Embryonic facial prominence (tissue), 1 donor: Measurements from ENCODE around the gene SCCPDH.
"Not testable (repeated sequence)": the region's sequence is repeated elsewhere in the genome, so short reads cannot be mapped to it uniquely, and the experiment has no call there.

Source experiments
- DNase-seq: peaks from one replicate; pipeline ENCODE4 v3.0.0-alpha.2; 2016; ENCODE audit errors: extremely low spot score

Gene SCCPDH

DNA sequence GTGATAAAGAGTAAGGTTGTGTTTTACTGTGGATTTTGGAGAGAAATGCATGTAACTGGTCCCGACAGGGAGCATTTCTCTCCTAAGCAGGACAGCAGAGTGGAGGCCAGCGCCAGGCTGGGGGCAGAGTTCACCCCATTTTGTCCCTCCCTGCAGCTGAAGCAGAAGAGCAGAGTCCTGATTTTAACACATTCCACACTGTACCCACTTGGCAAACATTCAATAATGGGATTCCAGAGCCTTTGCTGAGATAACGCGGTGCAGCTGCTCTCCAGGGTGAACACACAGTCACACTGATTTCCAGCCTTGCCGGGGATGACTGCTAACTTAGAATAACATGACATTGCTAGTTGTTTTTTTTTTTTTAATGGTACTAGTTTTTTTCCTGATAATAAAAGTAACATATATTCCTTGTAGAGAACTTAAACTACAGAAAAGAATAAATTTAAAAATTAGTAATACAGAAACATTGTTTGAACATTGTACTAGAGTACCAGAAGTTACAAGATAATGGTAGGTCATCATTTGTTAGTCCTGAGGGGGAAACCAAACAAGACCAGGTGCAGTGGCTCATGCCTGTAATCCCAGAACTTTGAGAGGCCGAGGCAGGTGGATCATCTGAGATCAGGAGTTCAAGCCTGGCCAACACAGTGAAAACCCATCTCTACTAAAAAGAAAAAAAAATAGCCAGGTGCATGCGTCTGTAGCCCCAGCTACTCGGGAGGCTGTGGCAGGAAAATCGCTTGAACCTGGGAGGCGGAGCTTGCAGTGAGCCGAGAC lies 77.2 kb downstream of the SCCPDH start:
- no peak for DNase-seq

DNA sequence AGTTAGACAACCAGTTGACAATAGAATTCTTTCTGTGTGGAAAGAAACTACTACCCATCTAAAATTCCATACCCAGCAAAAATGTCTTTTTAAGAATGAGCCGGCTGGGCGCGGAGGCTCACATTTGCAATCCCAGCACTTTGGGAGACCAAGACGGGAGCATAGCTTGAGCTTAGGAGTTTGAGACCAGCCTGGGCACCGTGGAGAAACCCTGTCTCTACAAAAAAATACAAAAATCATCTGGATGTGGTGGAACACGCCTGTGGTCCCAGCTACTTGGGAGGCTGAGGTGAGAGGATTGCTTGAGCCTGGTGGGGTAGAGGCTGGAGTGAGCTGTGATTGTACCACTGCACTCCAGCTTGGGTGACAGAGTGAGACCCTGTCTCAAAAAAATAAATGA lies 79.2 kb downstream of the SCCPDH start:
- DNase-seq, result no peak

DNA sequence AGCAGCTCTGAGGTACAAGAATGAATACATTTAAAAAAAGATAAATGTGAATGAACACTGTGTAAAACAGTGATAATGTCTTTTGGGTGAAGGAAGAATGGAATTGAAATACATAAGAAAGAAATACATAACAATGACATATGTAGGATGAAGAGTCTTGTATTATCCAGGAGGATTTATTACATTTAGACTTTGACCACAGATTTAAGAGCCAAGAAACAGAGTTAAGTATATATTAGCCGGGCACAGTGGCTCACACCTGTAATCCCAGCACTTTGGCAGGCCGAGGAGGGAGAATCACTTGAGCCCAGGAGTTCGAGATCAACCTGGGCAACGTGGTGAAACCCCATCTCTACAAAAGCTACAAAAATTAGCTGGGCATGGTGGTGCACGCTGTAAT lies 79.7 kb downstream of the SCCPDH start:
- no peak for DNase-seq

DNA sequence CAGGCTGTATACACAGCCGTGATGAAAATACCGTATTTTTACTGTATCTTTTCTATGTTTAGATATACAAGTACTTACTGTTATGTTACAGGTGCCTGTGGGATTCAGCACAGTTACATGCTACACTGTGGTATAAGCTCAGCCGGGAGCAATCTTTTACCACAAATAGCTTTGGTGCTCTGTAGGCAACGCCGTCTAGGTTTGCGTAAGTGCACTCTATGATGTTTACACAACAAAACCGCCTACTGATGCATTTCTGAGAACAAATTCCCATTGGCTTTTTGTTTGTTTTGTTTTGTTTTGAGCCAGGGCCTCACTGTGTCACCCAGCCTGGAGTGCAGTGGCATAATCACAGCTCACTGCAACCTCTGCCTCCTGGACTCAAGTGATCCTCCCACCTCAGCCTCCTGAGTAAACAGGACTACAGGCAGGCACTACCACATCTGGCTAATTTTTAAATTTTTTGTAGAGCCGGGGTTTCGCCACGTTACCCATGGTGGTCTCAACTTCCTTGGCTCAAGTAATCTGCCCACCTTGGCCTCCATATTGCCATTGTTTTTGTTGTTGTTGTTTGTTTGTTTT lies 81.0 kb downstream of the SCCPDH start:
- DNase-seq, result no peak

DNA sequence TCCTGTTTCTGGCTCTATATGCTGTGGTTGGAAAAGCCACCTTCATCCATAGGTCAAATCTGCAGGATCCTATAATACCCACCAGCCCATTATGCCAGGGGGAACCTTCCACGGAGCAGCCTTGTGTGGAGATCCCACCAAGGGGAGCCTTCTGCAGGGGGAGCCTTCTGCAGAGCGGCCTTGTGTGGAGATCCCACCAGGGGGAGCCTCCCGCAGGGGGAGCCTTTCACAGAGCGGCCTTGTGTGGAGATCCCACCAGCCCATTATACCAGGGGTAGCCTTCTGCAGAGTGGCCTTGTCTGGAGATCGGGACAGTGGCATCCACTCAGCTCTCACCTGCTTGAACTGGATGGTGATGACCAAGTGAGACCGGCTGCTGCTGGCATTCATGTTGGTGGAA lies 85.3 kb downstream of the SCCPDH start:
- no peak for DNase-seq

DNA sequence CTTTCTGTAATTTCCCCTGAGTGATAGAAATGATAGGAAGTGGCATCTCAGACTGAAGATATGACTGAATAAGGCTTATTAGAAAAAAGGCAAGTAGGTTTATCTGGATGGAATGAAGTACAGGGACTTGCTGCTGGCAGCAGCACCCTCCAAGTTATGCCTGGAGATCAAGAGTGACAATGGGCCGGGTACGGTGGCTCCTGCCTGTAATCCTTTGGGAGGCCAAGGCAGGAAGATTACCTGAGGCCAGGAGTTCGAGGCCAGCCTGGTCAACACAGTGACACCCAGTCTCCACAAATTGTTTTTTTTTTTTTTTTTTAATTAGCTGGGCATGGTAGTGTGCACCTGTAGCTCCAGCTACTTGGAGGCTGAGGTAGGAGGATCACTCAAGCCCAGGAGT lies 87.8 kb downstream of the SCCPDH start:
- DNase-seq, result no peak

DNA sequence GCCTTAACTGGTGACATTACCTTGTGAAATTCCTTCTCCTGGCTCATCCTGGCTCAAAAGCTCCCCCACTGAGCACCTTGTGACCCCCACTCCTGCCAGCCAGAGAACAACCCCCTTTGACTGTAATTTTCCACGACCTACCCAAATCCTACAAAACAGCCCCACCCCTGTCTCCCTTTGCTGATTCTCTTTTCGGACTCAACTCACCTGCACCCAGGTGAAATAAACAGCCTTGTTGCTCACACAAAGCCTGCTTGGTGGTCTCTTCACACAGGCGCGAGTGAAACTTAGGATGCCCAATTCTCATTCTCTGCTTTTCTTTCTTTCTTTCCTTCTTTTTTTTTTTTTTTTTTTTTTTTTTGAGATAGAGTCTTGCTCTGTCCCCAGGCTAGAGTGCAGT lies 89.1 kb downstream of the SCCPDH start:
- not testable (repeated sequence) for DNase-seq

DNA sequence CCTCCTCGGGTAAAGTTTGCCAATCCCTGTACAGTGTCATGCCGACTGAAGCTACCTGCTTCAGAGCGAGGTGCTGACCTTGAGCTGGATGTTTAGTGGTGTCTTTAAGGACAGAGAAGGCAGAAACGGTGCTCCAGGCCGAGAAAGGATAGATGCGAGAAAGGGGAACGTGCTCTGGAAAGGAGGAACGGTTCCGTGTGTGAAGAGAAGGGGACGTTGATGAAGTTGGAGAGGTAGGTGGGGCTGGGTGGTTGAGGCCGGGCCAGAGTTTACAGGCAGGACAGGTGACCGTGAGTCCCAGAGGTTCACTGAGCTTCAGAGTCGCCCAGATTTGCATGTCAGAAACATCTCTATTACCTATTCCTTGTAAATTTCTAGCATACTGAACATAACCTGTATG lies 90.7 kb downstream of the SCCPDH start:
- DNase-seq, result no peak

DNA sequence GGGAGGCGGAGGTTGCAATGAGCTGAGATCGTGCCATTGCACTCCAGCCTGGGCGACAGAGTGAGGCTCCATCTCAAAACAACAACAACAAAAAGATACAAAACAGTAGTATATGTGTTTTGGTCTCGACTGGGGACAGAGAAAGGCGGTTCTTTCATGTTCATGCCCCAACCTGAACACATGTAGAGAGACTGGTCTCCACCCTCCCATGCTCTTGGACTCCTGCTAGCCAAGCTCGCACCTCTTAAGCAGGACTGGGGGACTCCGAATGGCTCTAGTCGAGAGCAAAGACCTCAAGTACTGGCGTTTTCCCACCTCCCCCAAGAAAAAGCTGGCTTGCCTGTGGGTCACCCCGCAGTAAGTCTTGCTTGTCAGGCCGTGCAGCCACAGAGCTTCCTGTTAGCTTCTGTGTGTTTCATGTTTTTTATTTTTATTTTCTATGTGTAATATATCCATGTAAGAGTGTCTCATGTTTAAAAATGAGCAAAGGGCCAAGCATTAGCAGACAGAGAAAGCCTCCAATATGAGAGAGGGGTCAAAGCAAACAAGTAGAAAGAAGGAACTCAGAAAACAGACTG lies 91.6 kb downstream of the SCCPDH start:
- no peak for DNase-seq
